ENCODE data around the gene SIGLEC9.

DNA sequence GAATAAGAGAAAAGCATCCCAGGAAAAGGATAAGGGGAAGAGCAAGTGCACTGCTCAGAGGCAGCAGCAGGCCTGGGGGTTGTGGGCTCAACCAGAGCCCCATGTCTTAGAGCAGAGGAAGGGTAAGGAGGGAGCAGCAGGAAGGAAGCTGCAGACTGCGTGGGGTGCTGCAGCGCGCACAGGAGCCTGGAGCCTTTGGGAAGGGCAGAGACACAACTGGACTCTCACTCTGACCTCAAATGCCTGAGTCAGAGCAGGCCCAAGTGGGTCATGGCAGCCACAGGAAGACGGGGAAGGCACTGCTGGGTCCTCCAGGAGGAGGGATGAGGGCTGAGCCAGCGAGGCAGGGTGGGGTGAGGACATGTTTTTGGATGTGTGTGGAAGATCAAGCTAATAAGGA is 49.0 kb downstream of the SIGLEC9 start:
- TF ChIP-seq POLR2A (IDR thresholded peaks at IDR 0.05) (no peak), POLR2AphosphoS5 (IDR thresholded peaks at IDR 0.05) (no peak)
- TF ChIP-seq, protein P1, sequence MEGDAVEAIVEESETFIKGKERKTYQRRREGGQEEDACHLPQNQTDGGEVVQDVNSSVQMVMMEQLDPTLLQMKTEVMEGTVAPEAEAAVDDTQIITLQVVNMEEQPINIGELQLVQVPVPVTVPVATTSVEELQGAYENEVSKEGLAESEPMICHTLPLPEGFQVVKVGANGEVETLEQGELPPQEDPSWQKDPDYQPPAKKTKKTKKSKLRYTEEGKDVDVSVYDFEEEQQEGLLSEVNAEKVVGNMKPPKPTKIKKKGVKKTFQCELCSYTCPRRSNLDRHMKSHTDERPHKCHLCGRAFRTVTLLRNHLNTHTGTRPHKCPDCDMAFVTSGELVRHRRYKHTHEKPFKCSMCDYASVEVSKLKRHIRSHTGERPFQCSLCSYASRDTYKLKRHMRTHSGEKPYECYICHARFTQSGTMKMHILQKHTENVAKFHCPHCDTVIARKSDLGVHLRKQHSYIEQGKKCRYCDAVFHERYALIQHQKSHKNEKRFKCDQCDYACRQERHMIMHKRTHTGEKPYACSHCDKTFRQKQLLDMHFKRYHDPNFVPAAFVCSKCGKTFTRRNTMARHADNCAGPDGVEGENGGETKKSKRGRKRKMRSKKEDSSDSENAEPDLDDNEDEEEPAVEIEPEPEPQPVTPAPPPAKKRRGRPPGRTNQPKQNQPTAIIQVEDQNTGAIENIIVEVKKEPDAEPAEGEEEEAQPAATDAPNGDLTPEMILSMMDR (IDR thresholded peaks at IDR 0.05), result no peak

Data from gastroesophageal sphincter (tissue), 3 donors.